Measurements from ENCODE around the gene RBM20. TPM values are rescaled to one million over a fixed set of nuclear protein-coding genes. Genes with fewer than 3 reads are reported as not detected.
"Not testable (repeated sequence)": the region's sequence is repeated elsewhere in the genome, so short reads cannot be mapped to it uniquely, and the experiment has no call there.

Gene RBM20
- total RNA-seq, 1 donor = 0.09 TPM

GRCh38 chr10:110704906-110705476, 60.9 kb downstream of the RBM20 start:
- H3K4me3 ChIP-seq (ENCODE audit: low read depth, low read length) = no peak overlapping the region
- no peak for TF ChIP-seq CTCF (IDR thresholded peaks at IDR 0.05; ENCODE audit: insufficient read depth, low read length)
- DNase-seq (ENCODE audit: low read depth) = peak; percentile 20

- not testable (repeated sequence) for DNase-seq (ENCODE audit: low read depth); H3K4me3 ChIP-seq (ENCODE audit: low read depth, low read length)
Observed at GRCh38 chr10:110705596-110705995, 61.5 kb downstream of the RBM20 start.

GRCh38 chr10:110706690-110707098, 62.6 kb downstream of the RBM20 start:
- peak; percentile 84 for DNase-seq (ENCODE audit: low read depth)
- H3K4me3 ChIP-seq (ENCODE audit: low read depth, low read length) = no peak overlapping the region
- TF ChIP-seq CTCF (IDR thresholded peaks at IDR 0.05; ENCODE audit: insufficient read depth, low read length) = no peak

- no peak for TF ChIP-seq CTCF (IDR thresholded peaks at IDR 0.05; ENCODE audit: insufficient read depth, low read length)
- H3K4me3 ChIP-seq (ENCODE audit: low read depth, low read length) = no peak overlapping the region
- no peak for DNase-seq (ENCODE audit: low read depth)
Observed at GRCh38 chr10:110708776-110709443, 64.8 kb downstream of the RBM20 start.

- no peak for DNase-seq (ENCODE audit: low read depth)
- TF ChIP-seq CTCF (IDR thresholded peaks at IDR 0.05; ENCODE audit: insufficient read depth, low read length) = no peak
- H3K4me3 ChIP-seq (ENCODE audit: low read depth, low read length) = no peak overlapping the region
Observed at GRCh38 chr10:110709444-110709828, 65.3 kb downstream of the RBM20 start.

GRCh38 chr10:110709964-110710587, 65.9 kb downstream of the RBM20 start:
- no peak for DNase-seq (ENCODE audit: low read depth)
- TF ChIP-seq CTCF (IDR thresholded peaks at IDR 0.05; ENCODE audit: insufficient read depth, low read length) = no peak
- no peak overlapping the region for H3K4me3 ChIP-seq (ENCODE audit: low read depth, low read length)

- no peak overlapping the region for H3K4me3 ChIP-seq (ENCODE audit: low read depth, low read length)
- no peak for TF ChIP-seq CTCF (IDR thresholded peaks at IDR 0.05; ENCODE audit: insufficient read depth, low read length)
- no peak for DNase-seq (ENCODE audit: low read depth)
Observed at GRCh38 chr10:110710621-110711020, 66.5 kb downstream of the RBM20 start.
